Caco-2 (cell line): ENCODE data around the gene PPIL4. TPM values are rescaled to one million over a fixed set of nuclear protein-coding genes. Genes with fewer than 3 reads are reported as not detected.

Experiments used
- BruUV-seq: library from RNA; stranded (reverse); fragments of 400-500 nt; replicated peaks from 2 replicates; lab custom pipeline; 2021; lab: Mats Ljungman, UMichigan
- CTCF ChIA-PET: fragments of 300-600 bp; sonication (Branson Sonifier 250); formaldehyde crosslinking; loops from one replicate; lab custom pipeline; 2022; ENCODE audit warnings: antibody characterized with exemption; lab: Charles Lee
- POLR2A ChIA-PET: fragments of 300-600 bp; sonication (Branson Sonifier 250); formaldehyde crosslinking; loops from one replicate; lab custom pipeline; 2022; ENCODE audit warnings: antibody characterized with exemption; lab: Charles Lee
- DNase-seq, 2 experiments: peaks; one replicate each; pipeline versions ENCODE4 v3.0.0 to v3.0.0-alpha.2; 2020 to 2022
- H3K27me3 ChIP-seq: replicated peaks from 2 replicates; pipeline ENCODE4 v1.6.0; 2011; ENCODE audit warnings: low read length; ENCODE audit not compliant: control insufficient read depth, insufficient read depth
- H3K36me3 ChIP-seq: 2 replicates; pipeline ENCODE4 v1.5.1; 2011; ENCODE audit warnings: low read length; ENCODE audit not compliant: control insufficient read depth, insufficient read depth
- H3K4me1 ChIP-seq: fragments of 250-450 bp; sonication (Bioruptor Pico); 2 replicates; pipeline ENCODE4 v1.5.1; 2020; ENCODE audit warnings: mild to moderate bottlenecking
- H3K4me3 ChIP-seq: 2 replicates; pipeline ENCODE4 v1.5.1; 2011; ENCODE audit warnings: low read depth, mild to moderate bottlenecking, control low read depth, low read length
- H3K9me3 ChIP-seq: fragments of 250-450 bp; sonication (Bioruptor Pico); 2 replicates; pipeline ENCODE4 v1.5.1; 2020; ENCODE audit warnings: mild to moderate bottlenecking, moderate library complexity
- H3K27ac Mint-ChIP-seq: one replicate; pipeline ENCODE4 v1.8.0; 2022; ENCODE audit warnings: mixed read lengths; ENCODE audit not compliant: unreplicated experiment
- H3K27me3 Mint-ChIP-seq: one replicate; pipeline ENCODE4 v1.8.0; 2022; ENCODE audit warnings: mixed read lengths; ENCODE audit not compliant: insufficient read depth, unreplicated experiment
- H3K36me3 Mint-ChIP-seq: one replicate; pipeline ENCODE4 v1.8.0; 2022; ENCODE audit warnings: mild to moderate bottlenecking, mixed read lengths; ENCODE audit not compliant: insufficient read depth, unreplicated experiment
- H3K4me1 Mint-ChIP-seq: one replicate; pipeline ENCODE4 v1.8.0; 2022; ENCODE audit warnings: low read depth, mixed read lengths; ENCODE audit not compliant: unreplicated experiment
- H3K4me3 Mint-ChIP-seq: one replicate; pipeline ENCODE4 v1.8.0; 2022; ENCODE audit warnings: mild to moderate bottlenecking, moderate library complexity, mixed read lengths; ENCODE audit not compliant: unreplicated experiment
- H3K9me3 Mint-ChIP-seq: one replicate; pipeline ENCODE4 v1.8.0; 2022; ENCODE audit warnings: mixed read lengths; ENCODE audit not compliant: unreplicated experiment
- intact Hi-C: fragments of 100-400 bp; cut with micrococcal nuclease; formaldehyde crosslinking; loops from one replicate; pipeline ENCODE4 v1.10.0; 2022; ENCODE audit not compliant: unreplicated experiment
- total RNA-seq: library from RNA; stranded (reverse); gene quantifications from 2 replicates; pipeline ENCODE4 v1.2.3, GENCODE V29; 2022
- TF ChIP-seq, protein P1 (sequence below), 2 experiments: fragments of 200-600 bp in 1 of 2; IDR thresholded peaks; 1 replicate in 1 of 2; 2 replicates in 1 of 2; pipeline versions ENCODE4 v1.5.1 to v1.8.0; 2011 to 2022; ENCODE audit warnings: antibody characterized with exemption in 1 of 2, control low read depth in 1 of 2, inconsistent platforms in 1 of 2, low read depth in 1 of 2, low read length in 1 of 2, mild to moderate bottlenecking in 1 of 2, moderate library complexity in 1 of 2; ENCODE audit not compliant: insufficient read depth in 1 of 2, severe bottlenecking in 1 of 2, unreplicated experiment in 1 of 2

Gene PPIL4
- total RNA-seq, 1 experiment from 2014 or later = 28.4 TPM

- H3K4me3 ChIP-seq = no peak overlapping the region
- Mint-ChIP-seq H3K27ac (no peak overlapping the region), H3K9me3 (no peaks in the 10 kb centered on the region), H3K4me3 (no peak overlapping the region), H3K4me1 (no peaks in the 10 kb centered on the region), H3K36me3 (no peaks in the 10 kb centered on the region), H3K27me3 (no peaks in the 10 kb centered on the region)
- TF ChIP-seq, protein P1, sequence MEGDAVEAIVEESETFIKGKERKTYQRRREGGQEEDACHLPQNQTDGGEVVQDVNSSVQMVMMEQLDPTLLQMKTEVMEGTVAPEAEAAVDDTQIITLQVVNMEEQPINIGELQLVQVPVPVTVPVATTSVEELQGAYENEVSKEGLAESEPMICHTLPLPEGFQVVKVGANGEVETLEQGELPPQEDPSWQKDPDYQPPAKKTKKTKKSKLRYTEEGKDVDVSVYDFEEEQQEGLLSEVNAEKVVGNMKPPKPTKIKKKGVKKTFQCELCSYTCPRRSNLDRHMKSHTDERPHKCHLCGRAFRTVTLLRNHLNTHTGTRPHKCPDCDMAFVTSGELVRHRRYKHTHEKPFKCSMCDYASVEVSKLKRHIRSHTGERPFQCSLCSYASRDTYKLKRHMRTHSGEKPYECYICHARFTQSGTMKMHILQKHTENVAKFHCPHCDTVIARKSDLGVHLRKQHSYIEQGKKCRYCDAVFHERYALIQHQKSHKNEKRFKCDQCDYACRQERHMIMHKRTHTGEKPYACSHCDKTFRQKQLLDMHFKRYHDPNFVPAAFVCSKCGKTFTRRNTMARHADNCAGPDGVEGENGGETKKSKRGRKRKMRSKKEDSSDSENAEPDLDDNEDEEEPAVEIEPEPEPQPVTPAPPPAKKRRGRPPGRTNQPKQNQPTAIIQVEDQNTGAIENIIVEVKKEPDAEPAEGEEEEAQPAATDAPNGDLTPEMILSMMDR (IDR thresholded peaks at IDR 0.05; ENCODE audit: insufficient read depth in 1 of 2, low read depth in 1 of 2, low read length in 1 of 2, severe bottlenecking in 1 of 2, unreplicated experiment in 1 of 2) = no peak
- no peak for DNase-seq
- intact Hi-C loops = no loop called here
- H3K4me1 ChIP-seq = no peaks in the 10 kb centered on the region
- ChIA-PET CTCF (no interaction called here), POLR2A (no interaction called here)
- no peaks in the 10 kb centered on the region for H3K27me3 ChIP-seq
- BruUV-seq = no TSS peak
- H3K36me3 ChIP-seq = no peaks in the 10 kb centered on the region; the same call in 1 of the 2 replicates
- no peaks in the 10 kb centered on the region for H3K9me3 ChIP-seq
Observed at GRCh38 chr6:149476789-149477455, 68.9 kb downstream of the PPIL4 start.

DNA sequence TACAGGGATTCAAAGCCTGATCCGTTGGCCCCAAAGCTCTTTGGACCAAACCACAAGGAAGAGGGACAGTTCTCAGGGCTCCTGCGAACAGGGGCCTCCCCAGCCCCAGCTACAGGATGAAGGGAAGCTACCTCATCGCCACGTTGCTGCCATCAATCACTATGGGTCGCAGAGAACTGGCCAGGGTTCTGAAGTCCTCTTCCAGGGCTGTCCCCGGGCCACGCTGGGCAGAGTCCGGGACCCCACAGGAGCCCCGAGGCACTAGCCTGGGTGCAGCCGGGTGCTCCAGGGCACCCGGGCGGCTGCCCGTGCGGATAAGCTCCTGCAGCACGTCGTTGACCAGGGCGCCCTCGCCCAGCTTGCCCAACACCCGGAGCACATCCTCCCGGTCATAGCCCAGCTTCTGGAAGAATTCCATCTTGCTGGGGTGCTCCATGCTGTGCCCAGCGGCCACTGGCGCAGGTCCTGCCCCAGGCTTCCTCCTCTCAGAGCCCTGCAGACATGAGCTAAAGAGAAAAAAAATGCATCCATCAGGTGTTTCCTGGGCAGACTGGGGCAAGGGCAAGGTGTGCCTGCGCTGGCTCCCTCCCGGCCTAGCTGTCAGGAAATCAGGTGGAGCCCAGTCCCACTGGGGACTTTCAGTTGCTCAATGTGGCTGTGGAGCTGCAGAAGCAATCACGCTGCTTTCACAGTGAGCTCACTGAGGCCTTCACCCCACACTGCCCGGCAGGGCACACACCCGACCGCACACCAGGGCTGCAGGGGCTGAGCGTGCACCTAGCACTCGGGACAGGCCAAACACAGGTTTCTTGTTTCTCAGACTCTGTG lies 71.5 kb downstream of the PPIL4 start:
- H3K4me1 Mint-ChIP-seq = no peaks in the 10 kb centered on the region
- H3K27me3 Mint-ChIP-seq = no peaks in the 10 kb centered on the region
- BruUV-seq = no TSS peak
- H3K36me3 Mint-ChIP-seq = no peaks in the 10 kb centered on the region
- Histone ChIP-seq H3K9me3 (no peaks in the 10 kb centered on the region), H3K36me3 (no peaks in the 10 kb centered on the region; the same call in 1 of the 2 replicates), H3K4me3 (no peak overlapping the region), H3K27me3 (no peaks in the 10 kb centered on the region), H3K4me1 (no peaks in the 10 kb centered on the region)
- H3K4me3 Mint-ChIP-seq = no peak overlapping the region
- no peak overlapping the region for H3K27ac Mint-ChIP-seq
- no peak for DNase-seq
- intact Hi-C loops = no loop called here
- TF ChIP-seq, protein P1 (IDR thresholded peaks at IDR 0.05; ENCODE audit: insufficient read depth in 1 of 2, low read depth in 1 of 2, low read length in 1 of 2, severe bottlenecking in 1 of 2, unreplicated experiment in 1 of 2) = no peak
- ChIA-PET CTCF (no interaction called here), POLR2A (no interaction called here)
- H3K9me3 Mint-ChIP-seq = no peaks in the 10 kb centered on the region

- no peak for DNase-seq
- no peak overlapping the region for H3K4me3 ChIP-seq
- H3K36me3 Mint-ChIP-seq = no peaks in the 10 kb centered on the region
- POLR2A ChIA-PET = no interaction called here
- no peak overlapping the region for H3K27ac Mint-ChIP-seq
- no peaks in the 10 kb centered on the region for H3K4me1 Mint-ChIP-seq
- no peaks in the 10 kb centered on the region for H3K9me3 Mint-ChIP-seq
- BruUV-seq = no TSS peak
- H3K4me1 ChIP-seq = no peaks in the 10 kb centered on the region
- no peaks in the 10 kb centered on the region for H3K27me3 Mint-ChIP-seq
- TF ChIP-seq, protein P1 (IDR thresholded peaks at IDR 0.05; ENCODE audit: insufficient read depth in 1 of 2, low read depth in 1 of 2, low read length in 1 of 2, severe bottlenecking in 1 of 2, unreplicated experiment in 1 of 2) = no peak
- no peaks in the 10 kb centered on the region; the same call in 1 of the 2 replicates for H3K36me3 ChIP-seq
- H3K27me3 ChIP-seq = no peaks in the 10 kb centered on the region
- CTCF ChIA-PET = interaction anchor here (0.9 kb wide), 1 partner anchor 32 kb away, joined by 3 read pairs; no protein-coding TSS in a partner anchor
- intact Hi-C loops = no loop called here
- no peaks in the 10 kb centered on the region for H3K9me3 ChIP-seq
- no peak overlapping the region for H3K4me3 Mint-ChIP-seq
Observed at GRCh38 chr6:149473080-149474052, 72.5 kb downstream of the PPIL4 start.
